Natural killer cell (primary cell): ENCODE data around the gene CHST11. TPM values are rescaled to one million over a fixed set of nuclear protein-coding genes. Genes with fewer than 3 reads are reported as not detected.

Experiments
- ATAC-seq, 3 donors: fragments of 150-1000 bp in 2 of 3; fragments of 200-7000 bp in 1 of 3; cut with Tn5 transposase; 1 replicate in 1 of 3; 2 replicates in 2 of 3; pipeline ENCODE4 v1.10.0; 2021; ENCODE audit warnings: mild to moderate bottlenecking in 2 of 3, moderate library complexity in 2 of 3
- DNase-seq, 2 donors: peaks; one replicate each; pipeline versions ENCODE4 v3.0.0 to v3.0.0-alpha.2; 2013 to 2021; ENCODE audit warnings: mixed read lengths in 1 of 2
- H3K27ac ChIP-seq: one replicate; pipeline ENCODE4 v1.5.1; 2013; ENCODE audit warnings: mild to moderate bottlenecking, low read length
- H3K27me3 ChIP-seq: one replicate; pipeline ENCODE4 v1.6.1; 2013; ENCODE audit warnings: low read length; ENCODE audit not compliant: control insufficient read depth, insufficient read depth
- H3K36me3 ChIP-seq: one replicate; pipeline ENCODE4 v1.6.1; 2013; ENCODE audit warnings: low read length; ENCODE audit not compliant: control insufficient read depth, insufficient read depth
- H3K4me1 ChIP-seq: one replicate; pipeline ENCODE4 v1.6.1; 2013; ENCODE audit warnings: low read length; ENCODE audit not compliant: control insufficient read depth, insufficient read depth
- H3K4me3 ChIP-seq: one replicate; pipeline ENCODE4 v1.5.1; 2013; ENCODE audit warnings: low read length
- H3K9me3 ChIP-seq: one replicate; pipeline ENCODE4 v1.6.1; 2013; ENCODE audit warnings: low read length; ENCODE audit not compliant: control insufficient read depth, insufficient read depth
- H3K27ac Mint-ChIP-seq, 2 donors: one replicate each; pipeline ENCODE4 v1.8.0; 2022; ENCODE audit warnings: mild to moderate bottlenecking in 2 of 2, mixed read lengths in 2 of 2, moderate library complexity in 1 of 2
- H3K27me3 Mint-ChIP-seq, 2 donors: one replicate each; pipeline ENCODE4 v1.8.0; 2022; ENCODE audit warnings: low read depth in 2 of 2, mixed read lengths in 2 of 2
- H3K36me3 Mint-ChIP-seq: one replicate; pipeline ENCODE4 v1.8.0; 2022; ENCODE audit warnings: mixed read lengths
- H3K4me1 Mint-ChIP-seq, 2 donors: one replicate each; pipeline ENCODE4 v1.8.0; 2022; ENCODE audit warnings: mixed read lengths in 2 of 2
- H3K4me3 Mint-ChIP-seq: one replicate; pipeline ENCODE4 v1.8.0; 2022; ENCODE audit warnings: mild to moderate bottlenecking, moderate library complexity, mixed read lengths
- H3K9me3 Mint-ChIP-seq, 2 donors: one replicate each; pipeline ENCODE4 v1.8.0; 2022; ENCODE audit warnings: mixed read lengths in 2 of 2
- CTCF ChIP-seq: fragments of 200-600 bp; IDR thresholded peaks from one replicate; pipeline ENCODE4 v1.8.0; 2022; ENCODE audit warnings: antibody characterized with exemption
- WGBS: methylation state at CpG from one replicate; pipeline ENCODE4 v1.1.7; 2013; ENCODE audit warnings: missing lambda C conversion rate; ENCODE audit not compliant: insufficient coverage; 5-methylcytosine and 5-hydroxymethylcytosine counted together
- intact Hi-C: fragments of 100-400 bp; cut with micrococcal nuclease; formaldehyde crosslinking; loops from one replicate; pipeline ENCODE4 v1.14.2; 2022
- total RNA-seq, 4 donors: library from RNA; stranded (reverse); fragments of 120-200 nt in 1 of 4; gene quantifications; one replicate each; pipeline versions ENCODE4 v1.2.3 to v1.2.4, GENCODE V29; 2013 to 2022

CHST11 gene
- total RNA-seq, 3 donors from 2014 or later (not counting 1 experiment from before 2014, with no cell fraction given), result 85.3 to 118 (median 96.1) TPM

GRCh38 chr12:104603545-104603973 is 146.8 kb downstream of the CHST11 start:
- Histone ChIP-seq H3K9me3 (no peaks in the 10 kb centered on the region), H3K27ac (peak overlapping the region; percentile 35), H3K36me3 (no peaks in the 10 kb centered on the region), H3K27me3 (no peaks in the 10 kb centered on the region), H3K4me1 (peaks cover 26% of the 10 kb centered on the region), H3K4me3 (no peak overlapping the region)
- WGBS, result no CpG with 5 or more reads among the region's 1 CpG
- H3K27ac Mint-ChIP-seq, result peak overlapping the region; percentile 92
- no peak for DNase-seq
- TF ChIP-seq CTCF, result no peak
- no peaks in the 10 kb centered on the region for H3K9me3 Mint-ChIP-seq
- H3K27me3 Mint-ChIP-seq, result no peaks in the 10 kb centered on the region
- peak overlapping the region; percentile 76 for H3K4me3 Mint-ChIP-seq
- H3K4me1 Mint-ChIP-seq, result peaks cover 73 to 78% of the 10 kb centered on the region in 2 donors
- intact Hi-C loops, result no loop called here
- H3K36me3 Mint-ChIP-seq, result no peaks in the 10 kb centered on the region
- no peak for ATAC-seq

- peaks cover 80 to 82% of the 10 kb centered on the region in 2 donors for H3K4me1 Mint-ChIP-seq
- intact Hi-C loops, result loop anchor here (2.0 kb wide), 1 partner anchor 66 kb away; no protein-coding TSS in a partner anchor
- H3K4me3 Mint-ChIP-seq, result peak overlapping the region; percentile 76
- ATAC-seq (peak; percentile 82 to 89 (median 86)), DNase-seq (peak; percentile 28 to 64)
- Histone ChIP-seq H3K9me3 (no peaks in the 10 kb centered on the region), H3K36me3 (no peaks in the 10 kb centered on the region), H3K27me3 (no peaks in the 10 kb centered on the region), H3K4me3 (no peak overlapping the region), H3K27ac (peak overlapping the region; percentile 35), H3K4me1 (peaks cover 26% of the 10 kb centered on the region)
- 29% methylated on average over 10 of the region's 10 CpGs for WGBS
- no peaks in the 10 kb centered on the region for H3K9me3 Mint-ChIP-seq
- no peaks in the 10 kb centered on the region for H3K36me3 Mint-ChIP-seq
- H3K27me3 Mint-ChIP-seq, result no peaks in the 10 kb centered on the region
- peak overlapping the region; percentile 92 for H3K27ac Mint-ChIP-seq
- no peak for TF ChIP-seq CTCF
Measured at GRCh38 chr12:104604070-104604994, 147.6 kb downstream of the CHST11 start.

- 98% methylated on average over 16 of the region's 16 CpGs for WGBS
- intact Hi-C loops, result loop anchor here (2.0 kb wide), 1 partner anchor 66 kb away; no protein-coding TSS in a partner anchor
- Histone ChIP-seq H3K27ac (peak overlapping the region; percentile 35), H3K9me3 (no peaks in the 10 kb centered on the region), H3K4me3 (no peak overlapping the region), H3K4me1 (peaks cover 26% of the 10 kb centered on the region), H3K27me3 (no peaks in the 10 kb centered on the region), H3K36me3 (no peaks in the 10 kb centered on the region)
- no peaks in the 10 kb centered on the region for H3K9me3 Mint-ChIP-seq
- H3K36me3 Mint-ChIP-seq, result no peaks in the 10 kb centered on the region
- TF ChIP-seq CTCF, result no peak
- no peak for ATAC-seq
- peaks cover 74 to 82% of the 10 kb centered on the region in 2 donors for H3K4me1 Mint-ChIP-seq
- no peaks in the 10 kb centered on the region for H3K27me3 Mint-ChIP-seq
- H3K4me3 Mint-ChIP-seq, result peak overlapping the region; percentile 76
- H3K27ac Mint-ChIP-seq, result peak overlapping the region; percentile 92
- no peak for DNase-seq
Measured at GRCh38 chr12:104604995-104605675, 148.4 kb downstream of the CHST11 start.
